NCI-H1105 treated with DMSO at 0.1 percent for 48 hours (cell line): ENCODE results near the gene NRAP.

Experiments used
- DNase-seq: peaks from one replicate; lab custom pipeline; 2025; lab: John Stamatoyannopoulos, UW

NRAP gene

GRCh38 chr10:113605268-113605978 lies 58.4 kb downstream of the NRAP start:
- DNase-seq = no peak

DNA sequence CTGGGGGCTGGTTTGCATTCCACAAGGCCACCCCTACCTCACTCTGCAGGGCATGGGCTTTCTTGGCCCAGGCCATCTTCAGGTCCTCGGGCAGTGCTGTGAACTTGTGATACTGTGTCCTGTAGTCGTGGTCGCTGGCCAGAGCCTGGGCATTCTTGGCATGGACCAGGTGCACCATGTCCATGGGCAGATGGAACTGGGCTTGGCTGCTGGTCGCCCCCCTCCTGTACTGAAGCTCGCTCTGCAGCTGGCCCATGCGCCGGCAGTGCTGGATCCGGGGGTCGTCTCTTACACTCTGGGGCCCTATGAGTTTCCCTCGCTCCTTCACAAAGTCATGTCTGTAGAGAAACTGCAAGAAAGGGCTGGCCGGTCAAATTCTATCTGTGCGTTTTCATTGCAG lies 59.3 kb downstream of the NRAP start:
- DNase-seq = no peak

GRCh38 chr10:113603057-113603777 lies 60.6 kb downstream of the NRAP start:
- DNase-seq = no peak

DNA sequence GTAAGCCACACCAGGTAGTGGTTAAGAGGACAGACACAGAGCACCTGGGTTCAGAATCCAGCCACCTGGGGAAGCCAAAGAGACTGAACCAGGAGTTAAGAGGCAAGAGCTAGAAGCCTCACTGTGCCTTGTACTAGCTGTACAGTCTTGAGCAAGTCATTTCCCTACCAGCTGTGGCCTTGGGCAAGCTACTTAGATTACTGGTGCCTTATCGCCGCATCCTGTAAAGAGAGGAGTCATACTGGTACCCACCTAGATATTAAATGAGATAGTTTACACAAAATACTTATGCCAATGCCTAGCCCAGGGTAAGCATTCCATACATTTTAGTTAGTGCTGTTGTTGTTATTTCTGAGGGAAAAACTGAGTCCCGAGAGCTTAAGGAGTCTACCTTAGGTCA lies 63.3 kb downstream of the NRAP start:
- no peak for DNase-seq

DNA sequence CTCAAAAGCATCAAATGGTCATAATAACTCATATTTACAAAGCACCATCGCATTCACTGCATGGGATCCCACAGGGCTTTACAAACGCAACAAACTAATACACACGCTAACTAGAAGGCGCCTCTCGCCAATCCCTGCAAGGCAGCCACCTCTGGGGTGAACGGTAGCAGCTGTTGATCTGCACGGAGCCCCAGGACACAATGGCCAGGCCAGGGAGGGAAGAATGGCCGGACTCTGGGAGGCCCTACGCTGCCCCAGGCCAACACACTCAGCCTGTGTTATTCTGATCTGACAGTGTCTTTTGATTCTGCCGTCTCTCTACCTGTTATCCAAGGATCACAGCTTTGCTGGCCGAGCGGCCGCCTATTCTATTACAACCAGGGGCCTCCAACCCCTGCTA lies 69.2 kb downstream of the NRAP start:
- no peak for DNase-seq

GRCh38 chr10:113592380-113592779 lies 71.5 kb downstream of the NRAP start:
- DNase-seq = no peak

GRCh38 chr10:113590581-113590980 lies 73.3 kb downstream of the NRAP start:
- DNase-seq = no peak

- no peak for DNase-seq
Measured at GRCh38 chr10:113589201-113589770, 74.6 kb downstream of the NRAP start.

DNA sequence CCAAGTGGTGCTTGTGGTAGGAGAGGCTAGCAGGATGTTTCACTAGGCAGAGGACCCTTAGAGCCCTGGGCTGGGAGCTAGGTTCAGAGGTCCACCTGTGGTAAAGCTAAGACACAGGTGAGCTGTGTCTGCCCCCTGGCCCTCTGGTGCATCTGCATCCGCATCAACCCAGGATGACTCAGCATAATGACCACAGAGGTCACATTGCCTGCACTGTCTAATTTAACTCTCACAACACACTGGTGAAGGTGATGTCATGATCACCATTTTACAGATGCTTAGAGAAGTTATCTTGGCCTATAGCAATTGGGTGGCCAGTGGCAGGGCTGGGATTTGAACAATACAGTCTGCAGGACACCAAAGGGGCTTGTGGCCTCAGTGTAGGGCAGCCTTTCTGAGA lies 77.9 kb downstream of the NRAP start:
- DNase-seq = no peak

- no peak for DNase-seq
Measured at GRCh38 chr10:113583571-113583970, 80.3 kb downstream of the NRAP start.

GRCh38 chr10:113581092-113581491 lies 82.7 kb downstream of the NRAP start:
- no peak for DNase-seq

DNA sequence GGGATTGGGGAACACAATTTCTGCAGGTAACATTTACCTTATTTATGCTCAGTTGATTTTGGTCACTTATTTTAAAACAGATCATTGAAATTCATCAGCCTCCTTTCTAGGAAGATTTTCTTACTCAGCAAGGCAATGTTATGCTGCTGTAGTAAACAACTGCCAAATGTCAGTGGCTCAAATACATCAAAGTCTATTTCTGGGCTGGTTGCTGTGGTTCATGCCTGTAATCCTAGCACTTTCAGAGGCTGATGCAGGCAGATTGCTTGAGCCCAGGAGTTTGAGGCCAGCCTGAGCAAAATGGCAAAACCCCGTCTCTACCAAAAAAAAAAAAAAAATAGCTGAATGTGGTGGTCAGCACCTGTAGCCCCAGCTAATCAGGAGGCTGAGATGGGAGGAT lies 85.1 kb downstream of the NRAP start:
- DNase-seq = no peak

GRCh38 chr10:113576852-113577251 lies 87.0 kb downstream of the NRAP start:
- no peak for DNase-seq

GRCh38 chr10:113573368-113573767 lies 90.5 kb downstream of the NRAP start:
- DNase-seq = no peak

GRCh38 chr10:113572520-113573290 lies 91.1 kb downstream of the NRAP start:
- DNase-seq = no peak

DNA sequence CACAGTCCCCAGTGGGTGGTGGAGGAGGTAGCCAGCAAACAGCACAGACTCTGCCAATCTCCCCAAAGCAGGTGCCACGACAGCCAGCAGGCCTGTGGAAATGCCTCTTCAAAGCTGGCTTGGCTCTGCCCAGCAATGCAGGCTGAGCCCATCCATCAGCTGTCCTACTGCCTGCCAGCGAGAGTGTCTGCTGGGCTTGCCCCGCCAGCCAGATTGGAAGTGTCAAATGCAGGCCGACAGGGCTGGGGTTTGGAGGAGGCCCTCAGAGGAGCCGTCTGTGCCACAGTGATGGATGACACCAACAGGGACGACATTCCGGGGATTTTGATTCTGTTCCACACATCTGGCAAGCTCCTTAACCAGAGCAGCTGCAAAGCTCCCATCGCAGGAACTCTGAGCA lies 94.3 kb downstream of the NRAP start:
- no peak for DNase-seq

DNA sequence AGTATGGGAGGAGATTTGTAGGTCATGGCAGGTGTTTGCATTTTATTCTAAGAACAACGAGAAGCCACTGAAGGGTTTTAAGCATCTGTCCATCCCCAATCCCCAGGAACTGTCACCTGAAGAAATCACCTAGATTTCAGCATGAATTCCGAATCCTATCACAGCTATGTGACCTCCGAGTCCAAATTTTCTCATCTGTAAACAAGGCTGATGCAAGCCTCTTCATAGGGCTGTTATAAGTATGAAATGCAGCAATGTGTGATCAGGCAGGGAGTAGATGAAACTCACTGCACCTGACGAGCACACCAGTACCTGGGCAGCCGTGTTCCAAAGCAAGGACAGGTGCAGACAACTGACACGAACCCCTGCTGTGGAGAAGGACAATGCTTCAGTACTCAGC lies 97.0 kb downstream of the NRAP start:
- peak; percentile 83 for DNase-seq

- no peak for DNase-seq
Measured at GRCh38 chr10:113565364-113565763, 98.5 kb downstream of the NRAP start.

DNA sequence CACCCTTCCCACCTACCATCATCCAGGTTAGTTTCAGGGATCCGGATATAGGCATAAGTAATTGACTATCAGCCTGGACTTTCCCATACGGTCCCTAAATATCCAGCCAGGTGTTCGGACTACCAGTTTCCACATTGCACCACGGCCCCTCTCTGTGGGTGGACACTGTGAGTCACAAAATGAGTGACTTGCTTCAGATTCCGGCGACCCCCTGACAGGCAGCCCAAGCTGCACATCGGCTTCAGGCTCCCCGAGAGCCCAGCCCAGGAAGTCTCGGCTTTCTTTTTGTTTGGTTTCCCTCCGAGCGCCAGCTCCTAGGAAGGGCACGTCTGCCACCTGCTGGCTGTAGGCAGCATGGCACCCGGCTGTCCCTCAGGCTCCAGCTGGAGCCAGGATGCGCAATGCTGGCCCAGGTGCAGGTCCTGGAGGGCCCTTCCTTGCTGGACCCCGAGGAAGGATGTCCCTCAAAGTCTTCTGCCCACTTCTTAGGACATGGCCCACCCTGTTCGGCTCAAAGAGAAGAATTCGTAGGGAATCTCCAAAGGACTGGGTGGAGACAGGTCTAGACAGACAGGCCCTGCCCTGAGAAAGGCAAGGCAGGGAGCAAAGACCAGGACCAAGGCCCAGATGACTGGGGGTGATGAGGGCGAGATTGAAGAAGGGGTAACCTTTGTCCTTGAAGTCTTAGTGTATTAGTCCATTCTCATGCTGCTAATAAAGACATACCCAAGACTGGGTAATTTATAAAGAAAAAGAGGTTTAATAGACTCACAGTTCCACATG lies 100.3 kb downstream of the NRAP start:
- DNase-seq = peak; percentile 62

DNA sequence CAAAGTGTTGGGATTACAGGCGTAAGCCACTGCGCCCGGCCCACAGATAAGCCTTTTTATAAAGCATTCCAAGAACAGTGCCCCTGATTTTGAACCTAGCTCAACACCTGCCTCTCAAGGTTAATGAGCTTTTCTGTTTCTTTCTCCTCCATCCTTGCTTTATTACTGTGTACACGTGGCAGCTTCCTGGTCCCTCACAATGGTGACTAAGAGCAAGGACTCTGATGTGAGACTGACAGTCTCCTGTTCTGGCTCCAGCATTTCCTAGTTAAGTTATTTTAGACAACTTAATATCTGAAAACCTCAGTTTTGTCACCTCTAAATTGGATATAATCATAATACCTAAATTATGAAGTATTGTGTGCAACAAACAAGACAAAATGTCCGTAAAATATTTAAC lies 101.1 kb downstream of the NRAP start:
- DNase-seq = no peak

GRCh38 chr10:113562069-113562468 lies 101.8 kb downstream of the NRAP start:
- no peak for DNase-seq

- no peak for DNase-seq
Measured at GRCh38 chr10:113561214-113561613, 102.6 kb downstream of the NRAP start.
